Measurements from ENCODE around the gene ACSF2.
"Not testable (repeated sequence)": the region's sequence is repeated elsewhere in the genome, so short reads cannot be mapped to it uniquely, and the experiment has no call there.

ACSF2 gene

GRCh38 chr17:50475362-50475761 is 49.3 kb downstream of the ACSF2 start:
- Mint-ChIP-seq H3K36me3 (ENCODE audit: insufficient read depth) (peaks cover 6% of the 10 kb centered on the region), H3K4me1 (ENCODE audit: low read depth in 2 of 2) (peaks cover 14 to 19% of the 10 kb centered on the region in 2 donors), H3K9me3 (no peaks in the 10 kb centered on the region), H3K27me3 (no peaks in the 10 kb centered on the region), H3K27ac (peak overlapping the region in 1 of 2 donors; percentile 1), H3K4me3 (no peak overlapping the region)
- DNase-seq (no peak), ATAC-seq (replicated peaks) (no peak)

GRCh38 chr17:50475775-50476544 is 49.9 kb downstream of the ACSF2 start:
- not testable (repeated sequence) for H3K36me3 Mint-ChIP-seq (ENCODE audit: insufficient read depth); H3K4me3 Mint-ChIP-seq; ATAC-seq (replicated peaks); DNase-seq; H3K9me3 Mint-ChIP-seq; H3K27me3 Mint-ChIP-seq
- peak overlapping the region in 1 of 2 donors; percentile 1 for H3K27ac Mint-ChIP-seq
- H3K4me1 Mint-ChIP-seq (ENCODE audit: low read depth in 2 of 2): peaks cover 15 to 23% of the 10 kb centered on the region in 2 donors

GRCh38 chr17:50476545-50477315 is 50.7 kb downstream of the ACSF2 start:
- no peaks in the 10 kb centered on the region for H3K9me3 Mint-ChIP-seq
- DNase-seq (no peak), ATAC-seq (replicated peaks) (no peak)
- peaks cover 15 to 23% of the 10 kb centered on the region in 2 donors for H3K4me1 Mint-ChIP-seq (ENCODE audit: low read depth in 2 of 2)
- H3K27ac Mint-ChIP-seq: no peak overlapping the region
- no peak overlapping the region for H3K4me3 Mint-ChIP-seq
- peaks cover 7% of the 10 kb centered on the region for H3K36me3 Mint-ChIP-seq (ENCODE audit: insufficient read depth)
- H3K27me3 Mint-ChIP-seq: no peaks in the 10 kb centered on the region

GRCh38 chr17:50477976-50478375 is 52.0 kb downstream of the ACSF2 start:
- Mint-ChIP-seq H3K4me1 (ENCODE audit: low read depth in 2 of 2) (peaks cover 22 to 30% of the 10 kb centered on the region in 2 donors), H3K4me3 (peak overlapping the region; percentile 80 to 82), H3K27ac (peak overlapping the region; percentile 93 to 99), H3K9me3 (no peaks in the 10 kb centered on the region), H3K36me3 (ENCODE audit: insufficient read depth) (peaks cover 14% of the 10 kb centered on the region), H3K27me3 (no peaks in the 10 kb centered on the region)
- DNase-seq (no peak), ATAC-seq (replicated peaks) (no peak)

GRCh38 chr17:50478391-50479381 is 52.7 kb downstream of the ACSF2 start, which contains the start of gene RSAD1:
Gene RSAD1, plus strand, starts transcription at chr17:50478860. Its CDS starts 25 bp downstream, at chr17:50478885.
- Mint-ChIP-seq H3K36me3 (ENCODE audit: insufficient read depth) (peaks cover 21% of the 10 kb centered on the region), H3K27ac (peak within 1 kb of the TSS; percentile 93 to 99), H3K4me1 (ENCODE audit: low read depth in 2 of 2) (peaks cover 22 to 30% of the 10 kb centered on the region in 2 donors), H3K9me3 (no peaks in the 10 kb centered on the region), H3K27me3 (no peaks in the 10 kb centered on the region), H3K4me3 (peak within 1 kb of the TSS; percentile 80 to 82)
- ATAC-seq (replicated peaks): peak; percentile 91
- DNase-seq: peak; percentile 74 to 76 (median 75)

- DNase-seq (peak; percentile 50 to 58 (median 53)), ATAC-seq (replicated peaks) (peak; percentile 56)
- H3K4me3 Mint-ChIP-seq: peak overlapping the region; percentile 80 to 82
- no peaks in the 10 kb centered on the region for H3K9me3 Mint-ChIP-seq
- peaks cover 27% of the 10 kb centered on the region for H3K36me3 Mint-ChIP-seq (ENCODE audit: insufficient read depth)
- H3K27ac Mint-ChIP-seq: peak overlapping the region; percentile 83 to 99
- no peaks in the 10 kb centered on the region for H3K27me3 Mint-ChIP-seq
- peaks cover 22 to 30% of the 10 kb centered on the region in 2 donors for H3K4me1 Mint-ChIP-seq (ENCODE audit: low read depth in 2 of 2)
Observed at GRCh38 chr17:50479522-50480141, 53.6 kb downstream of the ACSF2 start.

GRCh38 chr17:50480142-50480764 is 54.2 kb downstream of the ACSF2 start:
- Mint-ChIP-seq H3K36me3 (ENCODE audit: insufficient read depth) (peaks cover 30% of the 10 kb centered on the region), H3K9me3 (no peaks in the 10 kb centered on the region), H3K4me1 (ENCODE audit: low read depth in 2 of 2) (peaks cover 22 to 30% of the 10 kb centered on the region in 2 donors), H3K27me3 (no peaks in the 10 kb centered on the region), H3K27ac (peak overlapping the region in 1 of 2 donors; percentile 99), H3K4me3 (peak overlapping the region; percentile 80 to 82)
- DNase-seq (no peak), ATAC-seq (replicated peaks) (no peak)

GRCh38 chr17:50480854-50481490 is 55.0 kb downstream of the ACSF2 start:
- Mint-ChIP-seq H3K4me1 (ENCODE audit: low read depth in 2 of 2) (peaks cover 22 to 30% of the 10 kb centered on the region in 2 donors), H3K4me3 (no peak overlapping the region), H3K27me3 (no peaks in the 10 kb centered on the region), H3K27ac (no peak overlapping the region), H3K9me3 (no peaks in the 10 kb centered on the region), H3K36me3 (ENCODE audit: insufficient read depth) (peaks cover 34% of the 10 kb centered on the region)
- no peak for DNase-seq
- no peak for ATAC-seq (replicated peaks)

GRCh38 chr17:50481648-50482047 is 55.6 kb downstream of the ACSF2 start:
- Mint-ChIP-seq H3K27me3 (no peaks in the 10 kb centered on the region), H3K36me3 (ENCODE audit: insufficient read depth) (peaks cover 34% of the 10 kb centered on the region), H3K27ac (peak overlapping the region in 1 of 2 donors; percentile 80), H3K9me3 (no peaks in the 10 kb centered on the region), H3K4me1 (ENCODE audit: low read depth in 2 of 2) (peaks cover 22 to 30% of the 10 kb centered on the region in 2 donors), H3K4me3 (no peak overlapping the region)
- DNase-seq (no peak), ATAC-seq (replicated peaks) (no peak)

GRCh38 chr17:50482110-50482509 is 56.1 kb downstream of the ACSF2 start:
- no peaks in the 10 kb centered on the region for H3K9me3 Mint-ChIP-seq
- no peaks in the 10 kb centered on the region for H3K27me3 Mint-ChIP-seq
- H3K36me3 Mint-ChIP-seq (ENCODE audit: insufficient read depth): peaks cover 34% of the 10 kb centered on the region
- H3K4me3 Mint-ChIP-seq: no peak overlapping the region
- DNase-seq (no peak), ATAC-seq (replicated peaks) (no peak)
- peaks cover 22 to 30% of the 10 kb centered on the region in 2 donors for H3K4me1 Mint-ChIP-seq (ENCODE audit: low read depth in 2 of 2)
- H3K27ac Mint-ChIP-seq: peak overlapping the region in 1 of 2 donors; percentile 80

GRCh38 chr17:50482516-50482915 is 56.5 kb downstream of the ACSF2 start:
- peaks cover 22 to 30% of the 10 kb centered on the region in 2 donors for H3K4me1 Mint-ChIP-seq (ENCODE audit: low read depth in 2 of 2)
- no peaks in the 10 kb centered on the region for H3K9me3 Mint-ChIP-seq
- H3K36me3 Mint-ChIP-seq (ENCODE audit: insufficient read depth): peaks cover 34% of the 10 kb centered on the region
- no peak overlapping the region for H3K4me3 Mint-ChIP-seq
- ATAC-seq (replicated peaks): peak; percentile 23
- peak overlapping the region; percentile 74 to 80 for H3K27ac Mint-ChIP-seq
- no peaks in the 10 kb centered on the region for H3K27me3 Mint-ChIP-seq
- peak; percentile 62 to 68 (median 65) for DNase-seq

GRCh38 chr17:50483266-50483665 is 57.2 kb downstream of the ACSF2 start:
- no peaks in the 10 kb centered on the region for H3K9me3 Mint-ChIP-seq
- H3K27ac Mint-ChIP-seq: peak overlapping the region; percentile 74 to 80
- no peak overlapping the region for H3K4me3 Mint-ChIP-seq
- no peaks in the 10 kb centered on the region for H3K27me3 Mint-ChIP-seq
- H3K4me1 Mint-ChIP-seq (ENCODE audit: low read depth in 2 of 2): peaks cover 19 to 26% of the 10 kb centered on the region in 2 donors
- ATAC-seq (replicated peaks) (no peak), DNase-seq (no peak)
- peaks cover 34% of the 10 kb centered on the region for H3K36me3 Mint-ChIP-seq (ENCODE audit: insufficient read depth)

Data from effector memory CD8-positive, alpha-beta T cell (primary cell).